SK-N-MC (cell line): ENCODE results near the gene UNC13B.

Experiments used
- DNase-seq: peaks from one replicate; pipeline ENCODE4 v3.0.0-alpha.2; 2011; ENCODE audit warnings: low read depth, low spot score
- H3K27ac ChIP-seq: fragments of 200-600 bp; sonication (generic); 2 replicates; pipeline ENCODE4 v1.5.1; 2016; ENCODE audit warnings: mixed run types
- H3K36me3 ChIP-seq: fragments of 200-600 bp; sonication (generic); 2 replicates; pipeline ENCODE4 v1.6.1; 2017; ENCODE audit warnings: antibody characterized with exemption, low read length, mixed read lengths; ENCODE audit not compliant: insufficient read depth
- H3K4me3 ChIP-seq: fragments of 200-600 bp; sonication (generic); 2 replicates; pipeline ENCODE4 v1.5.1; 2016
- H3K9ac ChIP-seq: fragments of 200-600 bp; sonication (generic); 2 replicates; pipeline ENCODE4 v1.8.0; 2017; ENCODE audit warnings: mixed run types, mixed read lengths; ENCODE audit not compliant: insufficient read length
- H3K9me3 ChIP-seq: fragments of 200-600 bp; sonication (generic); 2 replicates; pipeline ENCODE4 v1.6.1; 2017; ENCODE audit warnings: low read depth, mild to moderate bottlenecking, antibody characterized with exemption, low read length, moderate library complexity, mixed read lengths
- EZH2 ChIP-seq: fragments of 200-600 bp; sonication (generic); IDR thresholded peaks from one replicate; pipeline ENCODE4 v1.6.1; 2017; ENCODE audit warnings: antibody characterized with exemption
- FOXP2 ChIP-seq: optimal IDR thresholded peaks from 2 replicates; pipeline ENCODE3; 2011; ENCODE audit warnings: mild to moderate bottlenecking, moderate library complexity; ENCODE audit not compliant: insufficient read depth; ENCODE audit errors: extremely low read length, control extremely low read depth
- POLR2AphosphoS5 ChIP-seq: IDR thresholded peaks from 2 replicates; pipeline ENCODE4 v1.6.1; 2012; ENCODE audit warnings: mild to moderate bottlenecking, low read depth, low read length, borderline replicate concordance

UNC13B gene

GRCh38 chr9:35272989-35273388, 111.2 kb downstream of the UNC13B start:
- no peak for DNase-seq
- no peaks in the 10 kb centered on the region for H3K9me3 ChIP-seq
- H3K36me3 ChIP-seq, result no peaks in the 10 kb centered on the region
- H3K9ac ChIP-seq, result no peak overlapping the region
- no peak overlapping the region for H3K4me3 ChIP-seq
- TF ChIP-seq FOXP2 (no peak), POLR2AphosphoS5 (no peak), EZH2 (no peak)
- no peak overlapping the region for H3K27ac ChIP-seq

GRCh38 chr9:35273591-35273990, 111.8 kb downstream of the UNC13B start:
- no peak for TF ChIP-seq POLR2AphosphoS5
- no peak for TF ChIP-seq FOXP2
- no peak for TF ChIP-seq EZH2
- DNase-seq, result no peak
- Histone ChIP-seq H3K27ac (no peak overlapping the region), H3K36me3 (no peaks in the 10 kb centered on the region), H3K4me3 (no peak overlapping the region), H3K9ac (no peak overlapping the region), H3K9me3 (no peaks in the 10 kb centered on the region)

- Histone ChIP-seq H3K36me3 (no peaks in the 10 kb centered on the region), H3K27ac (no peak overlapping the region), H3K9me3 (no peaks in the 10 kb centered on the region), H3K4me3 (no peak overlapping the region), H3K9ac (no peak overlapping the region)
- DNase-seq, result no peak
- no peak for TF ChIP-seq FOXP2
- no peak for TF ChIP-seq POLR2AphosphoS5
- TF ChIP-seq EZH2, result no peak
Measured at GRCh38 chr9:35274993-35275392, 113.2 kb downstream of the UNC13B start.

- DNase-seq, result no peak
- no peak overlapping the region for H3K9ac ChIP-seq
- no peak overlapping the region for H3K27ac ChIP-seq
- TF ChIP-seq EZH2, result no peak
- no peak overlapping the region for H3K4me3 ChIP-seq
- H3K9me3 ChIP-seq, result no peaks in the 10 kb centered on the region
- no peaks in the 10 kb centered on the region for H3K36me3 ChIP-seq
Measured at GRCh38 chr9:35277171-35277520, 115.3 kb downstream of the UNC13B start.

- DNase-seq, result no peak
Measured at GRCh38 chr9:35277628-35278359, 116.0 kb downstream of the UNC13B start.

GRCh38 chr9:35279946-35280345, 118.1 kb downstream of the UNC13B start:
- Histone ChIP-seq H3K4me3 (no peak overlapping the region), H3K36me3 (no peaks in the 10 kb centered on the region), H3K9me3 (no peaks in the 10 kb centered on the region), H3K9ac (no peak overlapping the region), H3K27ac (no peak overlapping the region)
- no peak for DNase-seq
- no peak for TF ChIP-seq EZH2
- TF ChIP-seq FOXP2, result no peak
- no peak for TF ChIP-seq POLR2AphosphoS5

More at GRCh38 chr9:35277628-35278359, 116.0 kb downstream of the UNC13B start:
- H3K4me3 ChIP-seq, result no peak overlapping the region
- H3K9ac ChIP-seq, result no peak overlapping the region
- H3K27ac ChIP-seq, result no peak overlapping the region
- H3K36me3 ChIP-seq, result no peaks in the 10 kb centered on the region
- H3K9me3 ChIP-seq, result no peaks in the 10 kb centered on the region
- TF ChIP-seq EZH2 (no peak), POLR2AphosphoS5 (no peak), FOXP2 (no peak)

GRCh38 chr9:35280399-35280798, 118.6 kb downstream of the UNC13B start:
- TF ChIP-seq EZH2 (no peak), FOXP2 (no peak), POLR2AphosphoS5 (no peak)
- no peaks in the 10 kb centered on the region for H3K9me3 ChIP-seq

GRCh38 chr9:35285731-35286130, 123.9 kb downstream of the UNC13B start:
- no peak for TF ChIP-seq POLR2AphosphoS5
- no peak for TF ChIP-seq EZH2
- DNase-seq, result no peak
- H3K9me3 ChIP-seq, result no peaks in the 10 kb centered on the region

More at GRCh38 chr9:35280399-35280798, 118.6 kb downstream of the UNC13B start:
- Histone ChIP-seq H3K9ac (no peak overlapping the region), H3K4me3 (no peak overlapping the region), H3K36me3 (no peaks in the 10 kb centered on the region), H3K27ac (no peak overlapping the region)
- DNase-seq, result no peak

GRCh38 chr9:35286381-35286780, 124.6 kb downstream of the UNC13B start:
- no peak overlapping the region for H3K27ac ChIP-seq
- no peaks in the 10 kb centered on the region for H3K9me3 ChIP-seq
- TF ChIP-seq EZH2 (no peak), POLR2AphosphoS5 (no peak), FOXP2 (no peak)
- no peaks in the 10 kb centered on the region for H3K36me3 ChIP-seq
- H3K4me3 ChIP-seq, result no peak overlapping the region
- H3K9ac ChIP-seq, result no peak overlapping the region
- DNase-seq, result no peak

More at GRCh38 chr9:35285731-35286130, 123.9 kb downstream of the UNC13B start:
- H3K36me3 ChIP-seq, result no peaks in the 10 kb centered on the region
- H3K4me3 ChIP-seq, result no peak overlapping the region
- H3K27ac ChIP-seq, result no peak overlapping the region
- H3K9ac ChIP-seq, result no peak overlapping the region
